Right kidney (tissue), 9 donors: ENCODE measurements around the gene CAPN1.
"Not testable (repeated sequence)": the region's sequence is repeated elsewhere in the genome, so short reads cannot be mapped to it uniquely, and the experiment has no call there.

Experiments
- DNase-seq: peaks from one replicate; pipeline ENCODE4 v3.0.0-alpha.2; 2016
- long read RNA-seq, 8 donors: transcript quantifications; one replicate each; lab custom pipeline, GENCODE V29; 2026

Gene CAPN1
- long read RNA-seq, donor 1, partial matches to known transcripts, result 8 of 30 reads
- long read RNA-seq, donor 1, other reads (novel, unspliced or antisense), result 21 of 30 reads
- long read RNA-seq, donor 2, partial matches to known transcripts, result 11 of 11 reads
- long read RNA-seq, donor 2, other reads (novel, unspliced or antisense), result 0 of 11 reads
- long read RNA-seq, donor 3, partial matches to known transcripts, result 23 of 29 reads
- long read RNA-seq, donor 3, other reads (novel, unspliced or antisense), result 6 of 29 reads
- long read RNA-seq, donor 4, partial matches to known transcripts, result 23 of 24 reads
- long read RNA-seq, donor 4, other reads (novel, unspliced or antisense), result 0 of 24 reads
- long read RNA-seq, donor 5, partial matches to known transcripts, result 0 of 19 reads
- long read RNA-seq, donor 5, other reads (novel, unspliced or antisense), result 19 of 19 reads
- long read RNA-seq, donor 6, partial matches to known transcripts, result 31 of 43 reads
- long read RNA-seq, donor 6, other reads (novel, unspliced or antisense), result 11 of 43 reads
- long read RNA-seq, donor 7, partial matches to known transcripts, result 29 of 39 reads
- long read RNA-seq, donor 7, other reads (novel, unspliced or antisense), result 9 of 39 reads
- long read RNA-seq, donor 8, partial matches to known transcripts, result 5 of 18 reads
- long read RNA-seq, donor 8, other reads (novel, unspliced or antisense), result 12 of 18 reads

DNA sequence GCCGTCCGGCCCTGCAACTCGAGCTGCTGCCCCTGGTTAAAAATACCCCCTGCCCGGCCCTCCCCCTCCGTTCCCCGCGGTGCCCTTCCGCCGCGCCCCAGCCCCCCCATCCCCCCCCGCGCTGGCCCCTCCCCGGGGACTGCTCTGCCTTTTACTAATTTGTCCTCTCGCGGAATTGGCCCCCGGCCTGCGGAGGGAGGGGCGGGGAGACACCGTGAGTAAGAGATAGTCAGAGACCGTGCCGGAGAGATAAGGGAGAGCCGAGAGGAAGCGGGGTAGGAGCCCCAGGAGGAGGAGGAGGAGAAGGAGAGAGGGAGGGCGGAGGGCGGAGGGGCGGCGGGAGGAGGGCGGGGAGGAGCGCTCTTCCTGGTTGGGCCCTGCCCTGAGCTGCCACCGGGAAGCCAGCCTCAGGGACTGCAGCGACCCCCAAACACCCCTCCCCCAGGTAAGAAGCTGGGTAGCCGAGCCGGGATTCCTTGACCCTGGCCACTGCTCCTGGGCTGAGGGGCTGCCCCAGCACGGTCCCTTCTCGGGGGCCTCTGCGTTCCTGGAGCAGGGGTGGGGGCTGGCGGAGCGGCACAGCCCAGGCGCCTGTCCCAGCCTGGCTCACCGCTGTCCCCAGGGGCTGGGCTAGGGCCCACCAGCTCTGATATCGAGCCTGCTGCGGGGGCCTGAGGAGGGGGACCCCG is at the start of gene CAPN1:
Gene CAPN1 (plus strand): TSS at position 360 of the 689 bp plus-strand sequence. CDS start 774 bp downstream, outside the sequence.
- peak; percentile 86 for DNase-seq

DNA sequence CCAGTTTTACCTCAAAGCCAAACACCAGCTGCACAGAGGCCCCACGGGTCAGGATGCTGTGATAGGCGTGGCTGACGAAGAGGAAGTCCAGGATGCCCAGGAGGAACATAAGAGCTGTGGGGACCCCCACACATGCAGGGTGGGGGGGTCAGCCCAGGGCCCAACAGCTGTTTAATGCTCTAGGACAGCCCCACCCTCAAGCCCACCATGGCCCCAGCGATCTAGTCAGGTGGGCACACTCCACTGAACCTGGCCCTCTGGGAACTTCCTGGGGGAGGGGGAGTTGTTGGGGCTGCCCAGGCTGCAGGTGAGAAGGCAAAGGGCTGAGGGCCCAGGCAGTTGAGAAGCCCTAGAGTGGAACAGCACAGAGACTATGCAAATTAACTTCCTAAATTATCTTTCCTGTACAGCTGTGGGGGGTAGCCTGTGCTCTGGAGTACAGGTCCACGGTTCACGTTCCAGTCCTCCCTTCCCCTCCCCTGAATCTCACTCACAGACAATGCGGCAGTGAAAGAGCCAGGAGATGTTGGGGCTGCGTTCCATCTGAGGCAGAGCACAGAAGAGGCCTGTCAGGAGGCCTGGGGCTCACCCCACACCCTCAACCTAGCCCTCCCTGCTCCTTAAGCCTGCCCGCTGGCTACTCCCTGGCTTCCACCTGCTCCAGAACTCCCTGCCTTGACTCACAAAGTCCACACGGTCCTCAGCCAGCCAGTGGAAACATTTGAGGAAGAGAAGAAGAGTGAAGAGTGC is 49.3 kb upstream of the CAPN1 start:
- no peak for DNase-seq

DNA sequence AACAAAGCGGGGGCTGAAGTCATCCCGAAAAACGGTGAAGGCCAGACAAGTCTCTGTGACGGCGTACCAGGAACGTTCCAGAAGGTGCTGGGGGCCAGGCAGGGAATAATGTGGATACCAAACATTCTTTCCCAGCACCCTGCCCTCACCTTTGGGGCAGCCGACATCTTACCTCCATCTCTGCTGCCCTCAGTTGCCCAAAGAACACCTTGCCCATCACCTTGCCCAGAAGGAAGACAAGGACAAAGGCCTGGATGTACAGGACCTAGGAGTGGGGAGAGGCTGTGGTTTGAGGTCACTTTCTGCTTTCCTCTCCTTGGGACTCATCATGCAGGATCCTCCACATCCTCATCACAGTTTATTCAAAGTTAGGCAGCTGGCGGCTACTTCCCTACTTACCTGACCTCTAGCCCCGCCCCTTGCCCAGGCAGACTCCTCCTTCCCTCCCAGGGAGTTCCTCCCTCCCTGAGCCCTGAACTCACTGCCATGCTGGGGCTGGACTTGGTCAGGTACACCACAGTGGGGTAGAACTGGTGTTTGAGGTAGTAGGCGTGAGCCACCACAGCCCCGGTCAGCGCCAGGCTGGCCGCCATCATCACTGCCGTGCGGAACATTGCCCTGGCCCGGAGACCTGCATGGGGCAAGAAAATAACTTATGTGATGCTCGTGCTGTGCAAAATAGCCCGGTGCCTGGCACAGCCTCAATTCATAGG is 48.6 kb upstream of the CAPN1 start:
- DNase-seq, result no peak

DNA sequence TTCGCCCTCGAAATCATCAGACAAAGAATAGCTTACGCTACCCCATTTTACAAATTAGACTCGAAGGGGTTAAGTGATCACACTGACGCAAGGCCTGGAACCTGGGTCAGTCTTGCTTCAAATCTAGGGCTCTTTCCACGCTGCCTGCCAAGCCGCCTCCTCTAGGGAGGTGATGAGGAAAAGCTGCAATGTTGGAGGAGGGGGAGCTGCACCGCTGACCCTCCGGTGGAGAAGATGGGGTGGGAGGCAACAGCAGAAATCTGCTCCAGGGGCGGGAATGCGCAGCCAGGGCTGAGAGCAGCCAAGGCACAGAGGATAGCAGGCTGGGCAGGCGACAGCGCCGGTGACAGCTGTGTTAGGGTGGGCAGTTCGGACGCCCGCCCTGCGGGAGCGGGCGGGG is 48.0 kb upstream of the CAPN1 start:
- no peak for DNase-seq

DNA sequence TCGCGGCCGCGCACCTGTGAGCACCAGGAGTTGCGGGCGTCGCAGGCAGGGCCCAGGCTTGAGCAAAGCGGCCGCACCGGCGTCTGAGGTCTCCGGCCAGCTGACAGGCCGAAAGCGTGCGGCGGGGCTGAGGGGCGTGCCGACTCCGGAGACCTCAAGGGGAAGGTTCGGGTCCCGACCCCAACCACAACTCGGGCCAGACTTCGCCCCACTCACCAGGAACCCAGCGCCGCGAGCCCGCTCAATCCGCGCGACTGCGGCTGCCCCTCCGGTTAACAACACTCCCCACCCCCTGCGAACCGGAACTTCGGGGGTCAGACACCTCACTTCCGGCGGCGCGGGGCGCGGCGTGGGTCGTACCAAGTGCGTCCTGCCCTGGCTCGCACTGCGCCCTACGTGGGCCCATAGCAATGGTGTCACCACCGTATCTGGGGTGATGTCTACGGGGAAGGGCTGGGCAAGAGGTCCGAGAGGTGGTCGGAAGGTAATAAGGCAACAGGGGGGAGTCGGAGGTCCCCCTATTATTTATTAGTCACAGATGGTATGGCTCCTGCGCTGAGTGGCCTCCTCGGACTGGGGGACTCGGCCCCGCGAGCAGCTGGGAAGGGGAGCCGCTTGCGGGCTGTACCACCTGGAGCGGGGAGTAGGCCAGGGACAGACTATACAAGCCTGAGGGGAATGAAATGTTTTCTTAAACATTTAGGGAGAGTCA is 47.3 kb upstream of the CAPN1 start, which contains the start of gene SYVN1:
Gene SYVN1 (minus strand): TSS at position 280 of the 712 bp plus-strand sequence. CDS start 918 bp downstream, outside the sequence.
- DNase-seq, result peak; percentile 100

DNA sequence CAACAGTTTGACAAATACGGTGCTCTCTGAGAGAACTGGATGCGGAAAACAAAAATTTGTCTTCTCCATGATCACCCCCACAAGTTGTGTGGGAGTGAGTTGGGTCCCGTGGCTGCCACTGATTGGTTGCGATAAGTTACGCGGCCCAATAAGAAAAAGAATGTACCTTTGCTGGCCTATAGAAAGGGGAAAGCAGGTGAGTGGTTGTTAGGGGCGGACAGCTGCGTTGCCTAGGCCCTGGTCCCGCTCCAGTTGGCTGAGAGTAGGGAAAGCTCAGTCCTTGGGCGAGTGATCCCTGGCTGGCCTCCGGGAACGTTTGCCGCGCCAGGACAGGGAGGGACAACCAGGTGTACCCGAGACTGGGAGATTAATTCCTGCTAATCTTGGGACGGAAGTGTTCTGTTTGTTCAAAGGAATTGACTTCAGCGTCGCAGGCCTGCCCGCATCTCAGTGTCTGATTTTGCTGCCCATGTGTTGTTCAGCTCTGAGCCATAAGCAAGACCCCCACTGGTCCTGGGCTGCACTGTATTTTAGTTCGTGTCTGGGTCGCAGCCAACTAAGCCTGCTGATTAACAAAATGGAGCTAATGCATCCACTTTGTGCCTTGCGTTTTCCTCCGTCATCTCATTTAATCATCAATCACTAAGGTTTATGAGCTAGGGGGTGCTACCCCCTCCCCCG is 46.6 kb upstream of the CAPN1 start:
- no peak for DNase-seq

DNA sequence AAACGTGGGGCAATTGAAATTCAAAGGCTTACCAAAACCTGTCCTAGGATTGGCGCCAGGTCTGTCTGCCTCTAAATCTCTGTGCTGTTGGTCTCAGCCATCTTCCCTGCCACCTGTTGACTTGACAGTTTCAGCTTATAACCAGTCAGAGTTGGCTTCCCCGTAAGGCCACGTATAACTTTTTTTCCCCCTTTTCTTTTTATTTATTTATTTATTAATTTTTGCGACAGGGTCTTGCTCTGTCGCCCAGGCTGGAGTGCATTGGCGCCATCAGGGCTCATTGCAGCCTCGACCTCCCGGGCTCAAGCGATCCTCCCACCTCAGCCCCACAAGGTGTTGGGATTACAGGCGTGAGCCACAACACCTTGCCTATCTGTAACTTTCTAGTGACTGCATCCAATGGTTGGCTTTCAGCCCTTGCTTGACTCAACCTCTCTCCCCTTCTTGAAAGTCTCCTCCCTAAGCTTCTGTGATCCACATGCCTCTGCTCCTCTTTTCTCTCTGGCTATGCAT is 46.0 kb upstream of the CAPN1 start:
- no peak for DNase-seq

DNA sequence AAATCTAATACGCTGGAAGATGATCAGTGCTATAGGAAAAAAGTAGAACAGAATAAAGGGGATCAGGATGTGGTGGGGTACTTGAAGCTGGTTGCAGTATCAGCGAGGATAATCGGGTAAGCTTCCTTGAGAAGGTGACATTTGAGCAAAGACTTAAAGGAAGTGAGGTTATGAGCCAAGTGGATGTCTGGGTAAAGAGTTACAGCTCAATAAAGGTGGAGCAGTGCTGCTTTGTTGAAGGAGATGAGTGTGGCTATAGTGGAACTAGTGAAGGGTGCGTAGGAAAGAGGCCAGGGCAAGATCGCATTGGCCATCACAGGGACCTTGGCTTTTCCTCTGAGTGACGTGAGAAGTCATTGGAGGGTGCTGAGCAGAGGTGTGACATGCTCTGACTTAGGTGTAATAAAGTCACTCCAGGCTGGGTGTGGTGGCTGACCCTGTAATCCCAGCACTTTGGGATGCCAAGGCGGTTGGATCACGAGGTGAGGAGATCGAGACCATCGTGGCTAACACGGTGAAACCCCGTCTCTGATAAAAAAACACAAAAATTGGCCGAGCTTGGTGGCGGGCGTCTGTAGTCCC is 45.1 kb upstream of the CAPN1 start:
- DNase-seq, result no peak

DNA sequence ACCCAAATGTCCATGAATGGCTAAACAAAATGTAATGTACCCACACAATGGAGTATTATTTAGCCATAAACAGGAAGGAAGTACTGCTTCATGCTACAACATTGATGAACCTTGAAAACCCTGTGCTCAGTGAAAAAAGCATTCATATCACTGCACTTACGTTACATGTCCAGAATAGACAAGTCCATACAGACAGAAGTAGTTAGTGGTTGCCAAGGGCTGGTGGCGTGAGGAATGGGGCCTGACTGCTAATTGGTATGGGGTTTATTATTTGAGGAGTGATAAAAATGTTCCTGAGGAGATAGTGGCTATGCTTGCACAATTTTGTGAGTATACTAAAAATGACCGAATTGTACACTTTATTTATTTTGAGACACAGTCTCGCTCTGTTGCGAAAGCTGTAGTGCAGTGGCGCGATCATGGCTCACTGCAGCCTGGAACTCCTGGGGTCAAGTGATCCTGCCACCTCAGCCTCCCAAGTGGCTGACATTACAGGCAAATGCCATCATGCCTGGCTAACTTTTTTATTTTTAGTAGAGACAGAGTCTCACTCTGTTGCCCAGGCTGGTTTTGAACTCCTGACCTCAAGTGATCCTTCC is 39.7 kb upstream of the CAPN1 start:
- DNase-seq, result no peak

DNA sequence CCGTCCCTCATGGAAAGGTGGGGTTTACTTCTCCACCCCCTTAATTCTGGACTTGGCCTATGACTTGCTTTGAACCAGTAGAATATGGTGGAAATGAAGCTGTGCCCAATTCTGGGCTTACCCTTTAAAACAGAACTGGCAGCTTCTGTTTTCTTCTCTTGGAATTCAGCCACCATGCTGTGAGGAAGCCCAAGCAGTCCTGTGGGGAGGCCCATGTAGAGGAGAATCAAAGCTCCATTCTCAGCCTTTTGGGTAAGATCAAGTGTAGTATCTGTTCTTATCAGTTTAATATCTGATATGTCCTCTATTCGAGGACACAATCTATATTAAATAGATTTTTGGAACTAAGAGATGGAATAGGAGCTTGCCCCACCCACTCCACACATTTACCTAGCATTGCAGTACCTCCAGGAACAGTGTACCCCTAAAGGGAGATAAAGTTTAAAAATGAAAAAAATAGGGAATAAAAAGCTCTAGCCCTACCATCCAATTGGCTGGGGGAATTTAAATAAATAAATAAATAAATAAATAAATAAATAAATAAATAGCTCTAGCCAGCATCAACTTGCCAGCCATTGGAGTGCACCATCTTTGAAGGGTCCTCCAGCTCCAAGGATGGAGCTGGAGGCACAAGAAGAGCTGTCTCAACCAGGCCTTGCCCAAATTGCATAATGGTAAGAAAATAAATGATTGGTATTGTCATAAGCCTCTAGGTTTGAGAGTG is 34.2 kb upstream of the CAPN1 start:
- no peak for DNase-seq

DNA sequence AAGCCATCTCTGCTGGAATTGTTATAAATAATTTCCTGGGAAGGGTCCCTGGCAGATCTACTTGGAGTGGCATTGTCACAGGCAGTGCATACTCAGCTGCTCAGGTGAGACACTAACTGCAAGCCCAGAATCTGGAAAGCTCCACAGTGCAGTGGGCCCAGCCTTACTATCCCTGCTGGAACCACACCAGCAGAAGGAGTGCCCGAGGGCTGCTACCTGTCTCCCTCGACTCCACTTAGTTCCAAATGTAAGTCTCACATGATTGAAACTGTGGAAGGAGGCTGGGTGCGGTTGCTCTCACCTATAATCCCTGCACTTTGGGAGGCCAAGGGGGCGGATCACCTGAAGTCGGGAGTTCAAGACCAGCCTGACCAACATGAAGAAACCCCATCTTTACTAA is 33.1 kb upstream of the CAPN1 start:
- no peak for DNase-seq

DNA sequence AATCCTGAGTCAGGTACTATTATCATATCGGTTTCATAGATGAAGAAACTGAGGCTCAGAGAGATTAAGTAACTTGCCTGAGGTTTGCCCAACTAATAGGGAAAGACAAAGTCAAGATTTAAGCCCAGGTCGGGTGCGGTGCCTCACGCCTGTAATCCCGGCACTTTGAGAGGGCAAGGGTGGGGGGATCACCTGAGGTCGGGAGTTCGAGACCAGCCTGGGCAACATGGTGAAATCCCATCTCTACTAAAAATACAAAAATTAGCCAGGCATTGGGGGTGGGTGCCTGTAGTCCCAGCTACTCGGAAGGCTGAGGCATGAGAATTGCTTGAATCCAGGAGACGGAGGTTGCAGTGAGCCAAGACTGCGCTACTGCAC is 31.6 kb upstream of the CAPN1 start:
- not testable (repeated sequence) for DNase-seq

DNA sequence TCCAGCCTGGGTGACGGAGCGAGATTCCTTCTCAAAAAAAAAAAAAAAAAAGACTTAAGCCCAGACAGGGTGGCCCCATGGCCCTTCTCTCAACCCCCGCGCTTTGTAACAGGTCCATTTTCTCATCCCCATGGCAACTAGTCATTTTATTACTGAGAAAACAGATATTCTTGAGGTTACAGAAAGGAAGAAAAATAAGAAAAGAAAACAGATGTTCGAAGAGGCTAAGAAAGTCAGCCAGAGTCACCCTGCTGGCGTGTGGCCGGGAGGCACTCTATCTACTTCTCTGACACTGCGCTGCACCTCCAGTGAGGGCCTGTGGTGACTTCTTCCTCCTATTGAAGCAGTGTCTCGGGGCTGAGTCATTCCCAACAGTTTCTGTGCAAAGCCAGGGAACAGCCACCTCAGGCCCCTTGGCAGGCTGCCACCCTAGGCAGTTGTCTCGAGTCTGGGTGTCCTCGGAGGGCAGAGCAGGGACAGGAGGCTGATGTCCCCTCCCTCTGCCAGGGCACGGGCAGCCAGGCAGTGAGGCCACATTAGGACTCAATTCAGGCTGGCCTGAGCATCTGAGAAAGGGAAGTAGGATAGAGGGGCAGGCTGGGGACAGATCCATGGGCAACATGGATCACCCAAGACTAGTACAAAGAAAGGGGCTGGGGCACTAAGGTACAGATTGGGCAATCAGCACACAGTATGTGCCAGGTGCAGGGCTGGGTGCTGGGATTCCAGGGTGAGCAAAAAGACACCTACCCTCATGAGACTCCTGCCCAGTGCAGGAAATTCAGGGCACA is 31.0 kb upstream of the CAPN1 start:
- DNase-seq, result peak; percentile 53

DNA sequence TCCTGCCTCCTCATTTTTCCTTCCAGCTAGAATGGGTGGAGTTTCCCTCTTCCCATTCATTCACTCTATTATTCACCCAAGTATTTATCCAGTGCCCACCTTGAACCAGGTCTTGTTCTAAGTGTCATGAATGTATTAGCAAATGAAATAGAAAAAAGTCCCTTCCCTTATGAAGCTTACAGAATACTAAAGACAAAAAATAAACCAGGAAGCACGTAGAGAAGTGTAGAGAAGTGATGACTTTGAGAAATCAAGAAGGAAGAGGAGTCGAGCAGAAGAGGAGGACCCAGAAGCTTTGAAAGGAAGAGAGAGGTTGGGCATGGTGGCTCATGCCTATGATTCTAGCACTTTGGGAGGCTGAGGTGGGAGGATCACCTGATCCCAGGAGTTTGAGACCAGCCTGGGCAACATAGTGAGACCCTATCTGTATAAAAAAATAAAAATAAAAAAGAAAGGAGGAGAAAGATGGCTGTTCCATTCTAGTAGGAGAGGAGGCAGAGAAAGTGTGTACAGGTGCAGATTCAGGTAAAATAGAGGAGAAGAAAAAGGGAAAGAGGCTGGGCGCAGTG is 30.3 kb upstream of the CAPN1 start:
- no peak for DNase-seq

DNA sequence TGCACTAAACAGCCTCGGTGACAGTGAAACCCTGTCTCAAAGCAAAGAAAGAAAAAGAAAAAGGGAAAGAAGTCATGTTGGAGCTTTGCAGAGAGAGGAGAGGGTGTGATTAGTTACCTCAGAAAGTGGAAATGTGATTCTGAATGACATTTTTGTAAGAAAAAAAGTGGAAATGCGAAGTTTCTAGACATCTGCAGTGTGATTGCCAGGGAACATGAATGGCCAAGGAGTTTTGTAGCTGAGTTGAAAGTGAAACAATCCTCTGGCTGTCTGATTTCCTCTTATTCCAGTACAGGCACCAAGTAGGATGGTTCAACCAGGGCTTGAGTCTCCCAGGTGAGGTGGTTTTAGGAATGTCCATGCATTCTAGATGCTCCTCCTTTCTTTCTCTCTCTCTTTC is 29.6 kb upstream of the CAPN1 start:
- DNase-seq, result no peak

DNA sequence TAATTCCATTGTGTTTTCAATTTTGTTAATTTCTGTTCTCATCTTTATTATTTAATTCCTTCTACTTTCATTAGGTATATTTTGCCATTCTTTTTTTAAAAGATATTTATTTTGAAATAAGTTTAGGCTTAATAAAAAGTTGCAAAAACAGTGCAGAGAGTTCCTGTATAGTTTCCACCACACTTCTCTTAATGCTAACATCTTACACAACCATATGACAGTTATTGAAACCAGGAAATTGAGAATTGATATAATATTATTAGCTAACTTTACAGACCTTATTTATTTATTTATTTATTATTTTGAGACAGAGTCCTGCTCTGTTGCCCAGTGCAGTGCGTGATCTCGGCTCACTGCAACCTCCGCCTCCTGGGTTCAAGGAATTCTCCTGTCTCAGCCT is 25.5 kb upstream of the CAPN1 start:
- DNase-seq, result no peak

DNA sequence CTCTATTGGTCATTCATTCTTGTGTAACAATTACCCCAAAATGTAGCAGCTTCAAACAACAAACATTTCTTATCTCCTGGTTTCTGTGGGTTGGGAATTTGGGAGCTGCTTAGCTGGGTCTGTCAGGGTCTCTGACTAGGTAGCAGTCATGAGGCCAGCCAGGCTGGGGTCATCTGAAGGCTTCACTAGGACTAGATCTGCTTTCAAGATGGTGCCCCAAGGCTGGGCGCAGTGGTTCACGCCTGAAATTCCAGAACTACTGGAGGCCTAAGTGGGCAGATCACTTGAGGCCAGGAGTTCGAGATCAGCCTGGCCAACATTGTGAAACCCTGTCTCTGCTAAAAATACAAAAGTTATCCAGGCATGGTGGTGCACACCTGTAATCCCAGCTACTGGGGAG is 24.8 kb upstream of the CAPN1 start:
- no peak for DNase-seq
